Liver (tissue), 3 donors: Measurements from ENCODE around the gene CYP11A1.

Experiments used
- CTCF ChIP-seq: fragments of 150-350 bp; IDR thresholded peaks from 2 replicates; pipeline ENCODE4 v1.5.1; 2017; ENCODE audit warnings: improper control_type of control experiment, low read depth, low read length; ENCODE audit not compliant: missing input control
- FOXA1 ChIP-seq: IDR thresholded peaks from 2 replicates; pipeline ENCODE4 v1.6.1; 2016; ENCODE audit warnings: antibody characterized with exemption
- TAF1 ChIP-seq: conservative IDR thresholded peaks from 2 replicates; pipeline ENCODE4 v1.6.1; 2016; ENCODE audit warnings: antibody characterized with exemption, mild to moderate bottlenecking
- YY1 ChIP-seq: IDR thresholded peaks from 2 replicates; pipeline ENCODE4 v1.6.1; 2016; ENCODE audit warnings: antibody characterized with exemption, mild to moderate bottlenecking
- TF ChIP-seq, protein P1 (sequence below): IDR thresholded peaks from 2 replicates; pipeline ENCODE4 v1.6.1; 2016; ENCODE audit warnings: antibody characterized with exemption
- donor health status: healthy.
- donor health status: healthy.

- TF ChIP-seq CTCF (no peak), TAF1 (no peak), FOXA1 (no peak), YY1 (no peak)
- TF ChIP-seq, protein P1, sequence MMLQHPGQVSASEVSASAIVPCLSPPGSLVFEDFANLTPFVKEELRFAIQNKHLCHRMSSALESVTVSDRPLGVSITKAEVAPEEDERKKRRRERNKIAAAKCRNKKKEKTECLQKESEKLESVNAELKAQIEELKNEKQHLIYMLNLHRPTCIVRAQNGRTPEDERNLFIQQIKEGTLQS: no peak
Observed at GRCh38 chr15:74340150-74340549, 27.3 kb downstream of the CYP11A1 start.
